Right lobe of liver (tissue), 4 donors: ENCODE data around the gene FHIT.

ENCODE experiments used
- POLR2A ChIP-seq: fragments of 450-650 bp; IDR thresholded peaks from one replicate; pipeline ENCODE4 v1.6.1; 2017; ENCODE audit warnings: antibody characterized with exemption, mild to moderate bottlenecking
- TF ChIP-seq, protein P1 (sequence below), 4 donors: fragments of 200-600 bp in 3 of 4; fragments of 450-650 bp in 1 of 4; IDR thresholded peaks; one replicate each; pipeline versions ENCODE4 v1.5.1 to v1.8.0; 2016 to 2022; ENCODE audit warnings: antibody characterized with exemption in 4 of 4, mild to moderate bottlenecking in 2 of 4
- donor health status: DM: no; HTN: no; CAD: no.
- donor health status: DM: no; HTN: no; CAD: no.
- donor health status: DM: no; HTN: yes; CAD: no.

DNA sequence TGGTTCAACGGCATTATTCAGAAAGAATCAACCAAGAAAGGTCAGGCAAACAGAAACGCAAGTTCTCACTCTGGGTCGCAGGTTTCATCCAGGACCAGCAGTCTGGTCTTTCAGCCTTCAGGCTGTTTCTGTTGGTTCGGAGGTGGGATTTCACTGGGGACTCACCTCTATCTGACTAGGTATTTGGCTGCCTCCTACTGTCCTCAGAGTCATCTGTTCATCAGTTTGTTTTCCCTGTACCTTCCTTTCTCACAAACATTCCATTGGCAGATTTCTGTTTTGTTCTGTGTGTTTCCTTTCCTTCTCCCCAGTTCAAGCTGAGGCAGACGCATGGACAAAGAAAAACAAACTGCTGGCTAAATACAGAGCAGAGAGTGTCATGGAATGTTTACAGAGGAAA, 1154.8 kb downstream of the FHIT start:
- TF ChIP-seq, protein P1, sequence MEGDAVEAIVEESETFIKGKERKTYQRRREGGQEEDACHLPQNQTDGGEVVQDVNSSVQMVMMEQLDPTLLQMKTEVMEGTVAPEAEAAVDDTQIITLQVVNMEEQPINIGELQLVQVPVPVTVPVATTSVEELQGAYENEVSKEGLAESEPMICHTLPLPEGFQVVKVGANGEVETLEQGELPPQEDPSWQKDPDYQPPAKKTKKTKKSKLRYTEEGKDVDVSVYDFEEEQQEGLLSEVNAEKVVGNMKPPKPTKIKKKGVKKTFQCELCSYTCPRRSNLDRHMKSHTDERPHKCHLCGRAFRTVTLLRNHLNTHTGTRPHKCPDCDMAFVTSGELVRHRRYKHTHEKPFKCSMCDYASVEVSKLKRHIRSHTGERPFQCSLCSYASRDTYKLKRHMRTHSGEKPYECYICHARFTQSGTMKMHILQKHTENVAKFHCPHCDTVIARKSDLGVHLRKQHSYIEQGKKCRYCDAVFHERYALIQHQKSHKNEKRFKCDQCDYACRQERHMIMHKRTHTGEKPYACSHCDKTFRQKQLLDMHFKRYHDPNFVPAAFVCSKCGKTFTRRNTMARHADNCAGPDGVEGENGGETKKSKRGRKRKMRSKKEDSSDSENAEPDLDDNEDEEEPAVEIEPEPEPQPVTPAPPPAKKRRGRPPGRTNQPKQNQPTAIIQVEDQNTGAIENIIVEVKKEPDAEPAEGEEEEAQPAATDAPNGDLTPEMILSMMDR (IDR thresholded peaks at IDR 0.05), result no peak
- TF ChIP-seq POLR2A, result no peak
